Thymus (tissue), 14 donors: ENCODE data around the gene NRAS. TPM values are rescaled to one million over a fixed set of nuclear protein-coding genes. Genes with fewer than 3 reads are reported as not detected.

Experiments
- DNase-seq, 9 donors: peaks; one replicate each; pipeline ENCODE4 v3.0.0-alpha.2; 2013; ENCODE audit warnings: low spot score in 9 of 9, low read depth in 6 of 9, missing footprints in 1 of 9
- H3K27ac ChIP-seq, 2 donors: one replicate each; pipeline ENCODE4 v1.5.1; 2013; ENCODE audit warnings: control low read depth in 1 of 2, low read depth in 1 of 2, low read length in 1 of 2, mild to moderate bottlenecking in 1 of 2, moderate library complexity in 1 of 2
- H3K27me3 ChIP-seq, 2 donors: one replicate each; pipeline ENCODE4 v1.5.1; 2013; ENCODE audit warnings: low read length in 1 of 2; ENCODE audit not compliant: control insufficient read depth in 2 of 2, insufficient read depth in 1 of 2
- H3K36me3 ChIP-seq, 2 donors: one replicate each; pipeline ENCODE4 v1.5.1; 2013; ENCODE audit warnings: low read length in 1 of 2, mild to moderate bottlenecking in 1 of 2, moderate library complexity in 1 of 2; ENCODE audit not compliant: control insufficient read depth in 2 of 2, insufficient read depth in 2 of 2
- H3K4me1 ChIP-seq, 2 donors: one replicate each; pipeline ENCODE4 v1.5.1; 2013; ENCODE audit warnings: low read length in 2 of 2; ENCODE audit not compliant: control insufficient read depth in 2 of 2, insufficient read depth in 2 of 2
- H3K4me3 ChIP-seq, 2 donors: one replicate each; pipeline ENCODE4 v1.5.1; 2013; ENCODE audit warnings: low read length in 2 of 2, control low read depth in 1 of 2, mild to moderate bottlenecking in 1 of 2
- H3K9me3 ChIP-seq, 2 donors: one replicate each; pipeline ENCODE4 v1.5.1; 2013; ENCODE audit warnings: low read length in 1 of 2, mild to moderate bottlenecking in 1 of 2; ENCODE audit not compliant: control insufficient read depth in 2 of 2, insufficient read depth in 1 of 2
- WGBS: extraction: QIAGEN DNeasy Blood & Tissue Kit; methylation state at CpG from one replicate; pipeline ENCODE4 v1.1.7; 2013; 5-methylcytosine and 5-hydroxymethylcytosine counted together
- long read RNA-seq, 10 donors: transcript quantifications; one replicate each; lab custom pipeline, GENCODE V29; 2026
- polyA plus RNA-seq: library from polyadenylated mRNA; stranded (reverse); fragments of 200-250 nt; gene quantifications from one replicate; pipeline ENCODE4 v1.2.3, GENCODE V29; 2013
- total RNA-seq: library from RNA; stranded (reverse); fragments of 120-200 nt; gene quantifications from one replicate; pipeline ENCODE4 v1.2.4, GENCODE V29; 2013
- donor health status: healthy.

The NRAS gene
- 54.7 TPM for total RNA-seq
- polyA plus RNA-seq: 33.3 TPM
- long read RNA-seq, donor 1, full-length matches to known transcripts: 7 of 7 reads
- long read RNA-seq, donor 1, partial matches to known transcripts: 0 of 7 reads
- long read RNA-seq, donor 1, other reads (novel, unspliced or antisense): 0 of 7 reads
- long read RNA-seq, donor 2, full-length matches to known transcripts: 87 of 101 reads
- long read RNA-seq, donor 2, partial matches to known transcripts: 14 of 101 reads
- long read RNA-seq, donor 2, other reads (novel, unspliced or antisense): 0 of 101 reads
- long read RNA-seq, donor 3, full-length matches to known transcripts: 48 of 61 reads
- long read RNA-seq, donor 3, partial matches to known transcripts: 13 of 61 reads
- long read RNA-seq, donor 3, other reads (novel, unspliced or antisense): 0 of 61 reads
- long read RNA-seq, donor 4, full-length matches to known transcripts: 22 of 22 reads
- long read RNA-seq, donor 4, partial matches to known transcripts: 0 of 22 reads
- long read RNA-seq, donor 4, other reads (novel, unspliced or antisense): 0 of 22 reads
- long read RNA-seq, donor 5, full-length matches to known transcripts: 64 of 97 reads
- long read RNA-seq, donor 5, partial matches to known transcripts: 33 of 97 reads
- long read RNA-seq, donor 5, other reads (novel, unspliced or antisense): 0 of 97 reads
- long read RNA-seq, donor 6, full-length matches to known transcripts: 39 of 47 reads
- long read RNA-seq, donor 6, partial matches to known transcripts: 8 of 47 reads
- long read RNA-seq, donor 6, other reads (novel, unspliced or antisense): 0 of 47 reads
- long read RNA-seq, donor 7, full-length matches to known transcripts: 36 of 49 reads
- long read RNA-seq, donor 7, partial matches to known transcripts: 13 of 49 reads
- long read RNA-seq, donor 7, other reads (novel, unspliced or antisense): 0 of 49 reads
- long read RNA-seq, donor 8, full-length matches to known transcripts: 13 of 13 reads
- long read RNA-seq, donor 8, partial matches to known transcripts: 0 of 13 reads
- long read RNA-seq, donor 8, other reads (novel, unspliced or antisense): 0 of 13 reads
- long read RNA-seq, donor 9, full-length matches to known transcripts: 33 of 33 reads
- long read RNA-seq, donor 9, partial matches to known transcripts: 0 of 33 reads
- long read RNA-seq, donor 9, other reads (novel, unspliced or antisense): 0 of 33 reads
- long read RNA-seq, donor 10, full-length matches to known transcripts: 44 of 58 reads
- long read RNA-seq, donor 10, partial matches to known transcripts: 14 of 58 reads
- long read RNA-seq, donor 10, other reads (novel, unspliced or antisense): 0 of 58 reads

DNA sequence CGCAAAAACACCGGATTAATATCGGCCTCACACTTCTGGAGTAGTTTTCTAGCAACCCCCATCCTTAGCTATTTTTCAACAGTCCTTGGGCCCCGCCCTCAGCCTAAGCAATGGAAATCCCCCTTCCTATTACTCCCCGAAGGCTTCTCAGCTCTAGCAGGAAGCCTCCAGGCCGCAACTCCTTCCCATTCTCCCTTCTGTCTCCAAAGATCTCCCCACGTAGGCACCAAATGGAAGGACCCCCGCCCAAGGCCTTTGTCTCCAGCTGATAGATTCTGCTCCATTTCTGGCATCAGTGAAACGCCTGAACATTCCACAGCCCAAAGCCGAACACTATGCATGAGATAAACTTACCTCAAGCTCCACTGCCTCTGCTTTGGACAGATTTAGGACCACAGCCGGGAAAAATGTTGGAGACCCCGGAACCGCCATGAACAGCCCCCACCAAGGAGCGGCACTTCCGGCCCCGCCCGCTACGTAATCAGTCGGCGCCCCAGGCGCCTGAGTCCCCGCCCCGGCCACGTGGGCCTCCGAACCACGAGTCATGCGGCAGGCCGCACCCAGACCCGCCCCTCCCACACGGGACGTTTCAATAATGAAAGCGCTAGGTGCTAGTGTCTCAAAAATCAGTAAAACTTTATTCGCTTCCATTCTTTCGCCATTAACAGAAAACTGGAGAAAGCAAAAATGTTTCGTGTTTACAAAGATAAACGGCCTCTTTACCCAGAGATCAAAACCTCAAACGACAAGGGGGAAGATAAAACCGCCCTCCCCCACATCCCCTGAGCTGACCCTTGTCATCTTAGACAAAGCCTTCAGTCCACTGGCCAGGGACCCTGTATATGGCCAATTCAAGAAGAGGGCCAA lies at the start of gene NRAS:
Gene NRAS (minus strand): TSS at position 468 of the 867 bp plus-strand sequence. CDS start 611 bp downstream, outside the sequence.
- Histone ChIP-seq H3K4me1 (peaks cover 7% of the 10 kb centered on the region in 2 donors), H3K27ac (peak within 1 kb of the TSS; percentile 87 to 89), H3K9me3 (no peaks in the 10 kb centered on the region), H3K4me3 (peak within 1 kb of the TSS; percentile 59 to 82), H3K27me3 (no peaks in the 10 kb centered on the region), H3K36me3 (peaks cover 28 to 62% of the 10 kb centered on the region in 2 donors)
- WGBS: 2% methylated on average over 38 of the region's 38 CpGs
- DNase-seq: peak; percentile 79 to 96 (median 90)

DNA sequence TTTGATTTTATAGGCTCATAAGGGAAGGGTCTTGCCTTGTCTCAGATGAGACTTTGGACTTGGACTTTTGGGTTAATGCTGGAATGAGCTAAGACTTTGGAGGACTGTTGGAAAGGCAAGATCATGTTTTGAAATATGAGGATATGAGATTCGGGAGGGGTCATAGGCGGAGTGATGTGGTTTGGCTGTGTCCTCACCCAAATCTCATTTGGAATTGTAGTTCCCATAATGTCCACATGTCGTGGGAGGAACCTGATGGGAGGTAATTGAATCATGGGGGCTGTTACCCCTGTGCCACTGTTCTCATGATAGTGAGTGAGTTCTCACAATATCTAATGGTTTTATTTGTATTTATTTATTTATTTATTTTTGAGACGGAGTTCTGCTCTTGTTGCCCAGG lies 48.1 kb upstream of the NRAS start:
- H3K36me3 ChIP-seq: no peaks in the 10 kb centered on the region
- H3K4me3 ChIP-seq: no peak overlapping the region
- H3K9me3 ChIP-seq: peaks cover 0 to 5% of the 10 kb centered on the region in 2 donors
- no peak overlapping the region for H3K27ac ChIP-seq
- 96% methylated on average over 4 of the region's 4 CpGs for WGBS
- H3K27me3 ChIP-seq: no peaks in the 10 kb centered on the region
- no peak for DNase-seq
- H3K4me1 ChIP-seq: no peaks in the 10 kb centered on the region

GRCh38 chr1:114758256-114758832 lies 41.8 kb upstream of the NRAS start:
- Histone ChIP-seq H3K4me3 (peak overlapping the region; percentile 99), H3K27ac (peak overlapping the region; percentile 87 to 100), H3K36me3 (peaks cover 0 to 5% of the 10 kb centered on the region in 2 donors), H3K4me1 (peaks cover 23 to 24% of the 10 kb centered on the region in 2 donors), H3K9me3 (no peaks in the 10 kb centered on the region), H3K27me3 (no peaks in the 10 kb centered on the region)
- 40% methylated on average over 6 of the region's 6 CpGs for WGBS
- DNase-seq: no peak

DNA sequence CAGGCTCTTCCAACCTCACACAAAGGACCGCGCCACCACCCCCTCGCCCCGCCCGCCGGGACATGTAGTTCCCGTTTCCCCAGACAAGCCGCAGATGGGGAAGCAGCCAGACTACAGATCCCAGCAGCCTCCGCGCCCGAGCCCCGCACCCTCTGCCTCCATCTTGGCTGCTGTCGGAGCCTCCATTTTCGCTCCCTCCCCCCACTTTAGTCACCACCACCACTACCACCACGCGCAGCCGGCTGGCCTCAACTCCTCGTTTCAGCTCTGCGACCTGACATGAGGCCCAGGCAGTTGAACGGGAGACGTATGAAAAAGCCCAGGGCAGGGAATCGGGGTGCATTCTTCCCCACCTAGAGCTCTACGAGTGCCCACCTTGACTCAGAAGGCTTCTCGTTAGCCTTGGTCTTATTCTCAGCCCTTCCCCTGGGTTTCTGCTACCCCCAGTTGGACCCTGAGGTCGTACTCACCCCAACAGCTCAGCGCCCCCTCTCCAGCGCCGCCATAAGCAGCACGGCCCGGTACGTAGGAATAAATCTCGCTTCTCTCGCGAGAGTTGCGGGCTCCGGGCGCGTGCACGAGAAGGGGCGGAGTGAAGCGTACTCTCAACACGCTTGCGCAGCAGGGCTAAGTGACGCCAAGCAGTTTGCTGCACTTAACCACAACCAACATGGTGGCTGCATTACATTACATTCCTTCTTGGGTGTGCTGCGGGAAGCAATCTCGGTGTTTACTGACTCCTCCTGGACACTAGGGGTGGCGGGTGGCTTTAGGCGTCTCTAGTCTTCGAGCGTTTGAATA lies 41.1 kb upstream of the NRAS start, which contains the start of gene CSDE1:
Gene CSDE1 (minus strand): TSS at position 530 of the 801 bp plus-strand sequence. CDS start 18,094 bp downstream, outside the sequence.
- Histone ChIP-seq H3K27me3 (no peaks in the 10 kb centered on the region), H3K27ac (peak within 1 kb of the TSS; percentile 100), H3K4me1 (peaks cover 23 to 24% of the 10 kb centered on the region in 2 donors), H3K36me3 (peaks cover 0 to 5% of the 10 kb centered on the region in 2 donors), H3K4me3 (peak within 1 kb of the TSS; percentile 99), H3K9me3 (no peaks in the 10 kb centered on the region)
- WGBS: under 1% methylated on average over 50 of the region's 50 CpGs
- peak; percentile 95 to 99 (median 98) for DNase-seq

GRCh38 chr1:114756949-114757454 lies 40.4 kb upstream of the NRAS start:
- H3K4me3 ChIP-seq: peak overlapping the region; percentile 99
- DNase-seq: no peak
- no peaks in the 10 kb centered on the region for H3K27me3 ChIP-seq
- peak overlapping the region; percentile 100 for H3K27ac ChIP-seq
- peaks cover 0 to 5% of the 10 kb centered on the region in 2 donors for H3K36me3 ChIP-seq
- H3K9me3 ChIP-seq: no peaks in the 10 kb centered on the region
- 2% methylated on average over 17 of the region's 17 CpGs for WGBS
- peaks cover 23 to 28% of the 10 kb centered on the region in 2 donors for H3K4me1 ChIP-seq

- no peaks in the 10 kb centered on the region for H3K27me3 ChIP-seq
- no peaks in the 10 kb centered on the region for H3K9me3 ChIP-seq
- WGBS: 45% methylated on average over 14 of the region's 14 CpGs
- H3K27ac ChIP-seq: peak overlapping the region; percentile 31 to 100
- H3K4me1 ChIP-seq: peaks cover 26 to 28% of the 10 kb centered on the region in 2 donors
- peak in 1 of 9 donors; percentile 31 for DNase-seq
- peaks cover 0 to 5% of the 10 kb centered on the region in 2 donors for H3K36me3 ChIP-seq
- H3K4me3 ChIP-seq: peak overlapping the region; percentile 99
These were observed 39.7 kb upstream of the NRAS start for GRCh38 chr1:114756009-114756892.
